Measurements from ENCODE around the gene MYO1D. TPM values are rescaled to one million over a fixed set of nuclear protein-coding genes. Genes with fewer than 3 reads are reported as not detected.

Gene MYO1D
- total RNA-seq, 2 experiments from 2014 or later, result 0.09 to 0.89 TPM

GRCh38 chr17:32807577-32807976 is 69.3 kb downstream of the MYO1D start:
- intact Hi-C loops (cut with micrococcal nuclease; ENCODE audit: unreplicated experiment), result no loop called here
- POLR2A ChIA-PET, result no interaction called here
- CTCF ChIA-PET (ENCODE audit: unreplicated experiment), result no interaction called here

GRCh38 chr17:32806646-32807045 is 70.3 kb downstream of the MYO1D start:
- ChIA-PET POLR2A (no interaction called here), CTCF (ENCODE audit: unreplicated experiment) (no interaction called here)
- TF ChIP-seq CTCF (conservative IDR thresholded peaks at IDR 0.05; ENCODE audit: low read length) (no peak), EZH2phosphoT487 (IDR thresholded peaks at IDR 0.05; ENCODE audit: borderline replicate concordance, low read depth, low read length) (no peak)
- H3K4me1 ChIP-seq (ENCODE audit: insufficient read depth, low read length, poor library complexity, severe bottlenecking), result no peaks in the 10 kb centered on the region
- no peak overlapping the region for H3K4me2 ChIP-seq (ENCODE audit: low read length)
- no peaks in the 10 kb centered on the region for H4K20me1 ChIP-seq (ENCODE audit: insufficient read depth, low read length)
- no peak overlapping the region for H3K27ac ChIP-seq (ENCODE audit: low read depth, low read length, poor library complexity, severe bottlenecking)
- no peak overlapping the region for H3K4me3 ChIP-seq (ENCODE audit: low read depth, low read length, poor library complexity, severe bottlenecking)
- no peak for DNase-seq (ENCODE audit: low spot score)
- no peaks in the 10 kb centered on the region for H3K9me3 ChIP-seq (ENCODE audit: low read length)
- H3K36me3 ChIP-seq (ENCODE audit: insufficient read depth, low read length), result no peaks in the 10 kb centered on the region
- no peaks in the 10 kb centered on the region for H3K9me2 ChIP-seq (ENCODE audit: insufficient read depth, low read length)
- no peak overlapping the region for H2AFZ ChIP-seq (ENCODE audit: low read length)
- intact Hi-C loops (cut with micrococcal nuclease; ENCODE audit: unreplicated experiment), result no loop called here
- H3K79me2 ChIP-seq (ENCODE audit: insufficient read depth, low read depth, low read length), result no peaks in the 10 kb centered on the region
- no TSS peak for BruUV-seq (replicated peaks)

More at GRCh38 chr17:32807577-32807976, 69.3 kb downstream of the MYO1D start:
- TF ChIP-seq EZH2phosphoT487 (IDR thresholded peaks at IDR 0.05; ENCODE audit: borderline replicate concordance, low read depth, low read length) (no peak), CTCF (conservative IDR thresholded peaks at IDR 0.05; ENCODE audit: low read length) (no peak)
- no peaks in the 10 kb centered on the region for H3K9me2 ChIP-seq (ENCODE audit: insufficient read depth, low read length)
- H3K4me1 ChIP-seq (ENCODE audit: insufficient read depth, low read length, poor library complexity, severe bottlenecking), result no peaks in the 10 kb centered on the region
- H3K36me3 ChIP-seq (ENCODE audit: insufficient read depth, low read length), result no peaks in the 10 kb centered on the region
- no TSS peak for BruUV-seq (replicated peaks)
- no peaks in the 10 kb centered on the region for H3K9me3 ChIP-seq (ENCODE audit: low read length)
- no peak overlapping the region for H3K4me2 ChIP-seq (ENCODE audit: low read length)
- H3K4me3 ChIP-seq (ENCODE audit: low read depth, low read length, poor library complexity, severe bottlenecking), result no peak overlapping the region
- H3K79me2 ChIP-seq (ENCODE audit: insufficient read depth, low read depth, low read length), result no peaks in the 10 kb centered on the region
- no peak overlapping the region for H2AFZ ChIP-seq (ENCODE audit: low read length)
- no peak for DNase-seq (ENCODE audit: low spot score)
- no peak overlapping the region for H3K27ac ChIP-seq (ENCODE audit: low read depth, low read length, poor library complexity, severe bottlenecking)
- H4K20me1 ChIP-seq (ENCODE audit: insufficient read depth, low read length), result no peaks in the 10 kb centered on the region

- Histone ChIP-seq H3K79me2 (ENCODE audit: insufficient read depth, low read depth, low read length) (no peaks in the 10 kb centered on the region), H3K4me3 (ENCODE audit: low read depth, low read length, poor library complexity, severe bottlenecking) (no peak overlapping the region), H4K20me1 (ENCODE audit: insufficient read depth, low read length) (no peaks in the 10 kb centered on the region), H3K36me3 (ENCODE audit: insufficient read depth, low read length) (no peaks in the 10 kb centered on the region), H3K4me1 (ENCODE audit: insufficient read depth, low read length, poor library complexity, severe bottlenecking) (no peaks in the 10 kb centered on the region), H3K9me2 (ENCODE audit: insufficient read depth, low read length) (no peaks in the 10 kb centered on the region), H3K27ac (ENCODE audit: low read depth, low read length, poor library complexity, severe bottlenecking) (no peak overlapping the region), H2AFZ (ENCODE audit: low read length) (no peak overlapping the region), H3K9me3 (ENCODE audit: low read length) (no peaks in the 10 kb centered on the region), H3K4me2 (ENCODE audit: low read length) (no peak overlapping the region)
- intact Hi-C loops (cut with micrococcal nuclease; ENCODE audit: unreplicated experiment), result no loop called here
- DNase-seq (ENCODE audit: low spot score), result no peak
- BruUV-seq (replicated peaks), result no TSS peak
- CTCF ChIA-PET (ENCODE audit: unreplicated experiment), result no interaction called here
- POLR2A ChIA-PET, result no interaction called here
- TF ChIP-seq EZH2phosphoT487 (IDR thresholded peaks at IDR 0.05; ENCODE audit: borderline replicate concordance, low read depth, low read length) (no peak), CTCF (conservative IDR thresholded peaks at IDR 0.05; ENCODE audit: low read length) (no peak)
Observed at GRCh38 chr17:32805029-32805976, 71.6 kb downstream of the MYO1D start.
